A673 (cell line): Measurements from ENCODE around the gene HOXD9. TPM values are rescaled to one million over a fixed set of nuclear protein-coding genes. Genes with fewer than 3 reads are reported as not detected.
A peak's percentile ranks its signal among the peaks of the same experiment; 100 is the strongest.

Experiments
- BruUV-seq: library from RNA; stranded (reverse); fragments of 400-500 nt; replicated peaks from 2 replicates; lab custom pipeline; 2021; lab: Mats Ljungman, UMichigan
- CTCF ChIA-PET: fragments of 300-600 bp; sonication (Branson Sonifier 250); formaldehyde crosslinking; loops from one replicate; lab custom pipeline; 2022; ENCODE audit warnings: antibody characterized with exemption; lab: Charles Lee
- POLR2A ChIA-PET: fragments of 300-600 bp; sonication (Branson Sonifier 250); formaldehyde crosslinking; loops from one replicate; lab custom pipeline; 2022; ENCODE audit warnings: antibody characterized with exemption; ENCODE audit not compliant: low non-redundant PET; lab: Charles Lee
- DNase-seq: peaks from one replicate; pipeline ENCODE4 v3.0.0-alpha.2; 2015; ENCODE audit warnings: low spot score
- H3K27ac ChIP-seq: fragments of 200-600 bp; sonication (generic); 2 replicates; pipeline ENCODE4 v1.5.1; 2016; ENCODE audit warnings: mixed run types, low read depth, mild to moderate bottlenecking, mixed read lengths, antibody characterized with exemption, low read length; ENCODE audit not compliant: poor library complexity, severe bottlenecking
- H3K27me3 ChIP-seq: fragments of 200-600 bp; sonication (generic); replicated peaks from 2 replicates; pipeline ENCODE4 v1.6.1; 2017; ENCODE audit warnings: mixed run types, low read depth, mild to moderate bottlenecking, mixed read lengths, antibody characterized with exemption, low read length; ENCODE audit not compliant: insufficient read depth, poor library complexity
- H3K36me3 ChIP-seq: fragments of 200-600 bp; sonication (generic); 2 replicates; pipeline ENCODE4 v1.6.1; 2016; ENCODE audit warnings: mixed run types, mild to moderate bottlenecking, mixed read lengths, antibody characterized with exemption, low read length; ENCODE audit not compliant: insufficient read depth, poor library complexity, severe bottlenecking
- H3K4me1 ChIP-seq: fragments of 200-600 bp; sonication (generic); 2 replicates; pipeline ENCODE4 v1.6.1; 2017; ENCODE audit warnings: mixed run types, mild to moderate bottlenecking, mixed read lengths, antibody characterized with exemption, low read length; ENCODE audit not compliant: insufficient read depth, poor library complexity, severe bottlenecking
- H3K4me3 ChIP-seq: fragments of 200-600 bp; sonication (generic); 2 replicates; pipeline ENCODE4 v1.5.1; 2016; ENCODE audit warnings: low read depth, mixed run types, mild to moderate bottlenecking, mixed read lengths, low read length; ENCODE audit not compliant: poor library complexity, severe bottlenecking
- H3K9me3 ChIP-seq: fragments of 200-600 bp; sonication (generic); 2 replicates; pipeline ENCODE4 v1.6.1; 2016; ENCODE audit warnings: mixed run types, low read depth, mild to moderate bottlenecking, mixed read lengths, antibody characterized with exemption, low read length; ENCODE audit not compliant: poor library complexity, severe bottlenecking
- CTCF ChIP-seq: fragments of 300-800, 200-600 bp; sonication (generic); conservative IDR thresholded peaks from 2 replicates; pipeline ENCODE4 v1.5.1; 2017; ENCODE audit warnings: low read depth, mild to moderate bottlenecking, antibody characterized with exemption, low read length, moderate library complexity, mixed read lengths
- EZH2 ChIP-seq: fragments of 200-600 bp; sonication (generic); IDR thresholded peaks from 2 replicates; pipeline ENCODE4 v1.6.1; 2017; ENCODE audit warnings: borderline replicate concordance, low read depth, mild to moderate bottlenecking, mixed read lengths, antibody characterized with exemption, low read length; ENCODE audit not compliant: poor library complexity, severe bottlenecking
- intact Hi-C: fragments of 100-400 bp; cut with micrococcal nuclease; formaldehyde crosslinking; loops from one replicate; pipeline ENCODE4 v1.10.0; 2022; ENCODE audit not compliant: unreplicated experiment
- total RNA-seq: library from RNA; stranded (reverse); gene quantifications from 2 replicates; pipeline ENCODE4 v1.2.3, GENCODE V29; 2021

Gene HOXD9
- total RNA-seq, 1 experiment from 2014 or later = 63.0 TPM

GRCh38 chr2:176095421-176095820, 27.1 kb upstream of the HOXD9 start:
- intact Hi-C loops = loop anchor here (5.0 to 10.0 kb wide), 3 partner anchors 1063 to 1393 kb away; partner anchors contain the start of gene CHN1
- peak overlapping the region; percentile 87 for H3K27ac ChIP-seq
- DNase-seq = no peak
- H3K4me3 ChIP-seq = peak overlapping the region; percentile 68
- POLR2A ChIA-PET = no interaction called here
- TF ChIP-seq CTCF (no peak), EZH2 (no peak)
- peaks cover 26% of the 10 kb centered on the region for H3K4me1 ChIP-seq
- no peaks in the 10 kb centered on the region for H3K9me3 ChIP-seq
- CTCF ChIA-PET = no interaction called here
- BruUV-seq = no TSS peak
- no peaks in the 10 kb centered on the region for H3K27me3 ChIP-seq
- peaks cover 7% of the 10 kb centered on the region for H3K36me3 ChIP-seq

- peak; percentile 64 for DNase-seq
- TF ChIP-seq CTCF (no peak), EZH2 (no peak)
- peaks cover 7% of the 10 kb centered on the region for H3K36me3 ChIP-seq
- H3K9me3 ChIP-seq = no peaks in the 10 kb centered on the region
- H3K27me3 ChIP-seq = no peaks in the 10 kb centered on the region
- POLR2A ChIA-PET = interaction anchor here (0.5 kb wide), 1 partner anchor 10 kb away, joined by 3 read pairs; no protein-coding TSS in a partner anchor
- peak overlapping the region; percentile 68 for H3K4me3 ChIP-seq
- intact Hi-C loops = loop anchor here (5.0 to 10.0 kb wide), 3 partner anchors 1064 to 1394 kb away; partner anchors contain the start of gene CHN1
- peak overlapping the region; percentile 87 for H3K27ac ChIP-seq
- CTCF ChIA-PET = interaction anchor here (0.6 to 2.4 kb wide), 7 partner anchors 8 to 1348 kb away, joined by 3 to 18 read pairs (median 4); no protein-coding TSS in a partner anchor
- BruUV-seq = TSS peak; percentile 44
- H3K4me1 ChIP-seq = peaks cover 33% of the 10 kb centered on the region
These were observed 26.1 kb upstream of the HOXD9 start for GRCh38 chr2:176096243-176096985.

- DNase-seq = peak; percentile 95
- Histone ChIP-seq H3K27ac (peak overlapping the region; percentile 87), H3K9me3 (no peaks in the 10 kb centered on the region), H3K4me3 (peak overlapping the region; percentile 68), H3K4me1 (peaks cover 41% of the 10 kb centered on the region), H3K27me3 (no peaks in the 10 kb centered on the region), H3K36me3 (peaks cover 7% of the 10 kb centered on the region)
- POLR2A ChIA-PET = interaction anchor here (0.5 to 0.8 kb wide), 2 partner anchors 9 kb away, joined by 3 to 5 read pairs; no protein-coding TSS in a partner anchor
- CTCF ChIA-PET = interaction anchor here (0.6 to 2.4 kb wide), 10 partner anchors 7 to 1348 kb away, joined by 3 to 18 read pairs (median 4); no protein-coding TSS in a partner anchor
- no TSS peak for BruUV-seq
- TF ChIP-seq EZH2 (no peak), CTCF (peak; percentile 93)
- intact Hi-C loops = loop anchor here (1.0 to 10.0 kb wide), 4 partner anchors 846 to 1395 kb away; partner anchors contain the start of gene CHN1
These were observed 25.3 kb upstream of the HOXD9 start for GRCh38 chr2:176096986-176097819.
